ENCODE data around the gene HECTD4.
"Not testable (repeated sequence)": the region's sequence is repeated elsewhere in the genome, so short reads cannot be mapped to it uniquely, and the experiment has no call there.

The HECTD4 gene

DNA sequence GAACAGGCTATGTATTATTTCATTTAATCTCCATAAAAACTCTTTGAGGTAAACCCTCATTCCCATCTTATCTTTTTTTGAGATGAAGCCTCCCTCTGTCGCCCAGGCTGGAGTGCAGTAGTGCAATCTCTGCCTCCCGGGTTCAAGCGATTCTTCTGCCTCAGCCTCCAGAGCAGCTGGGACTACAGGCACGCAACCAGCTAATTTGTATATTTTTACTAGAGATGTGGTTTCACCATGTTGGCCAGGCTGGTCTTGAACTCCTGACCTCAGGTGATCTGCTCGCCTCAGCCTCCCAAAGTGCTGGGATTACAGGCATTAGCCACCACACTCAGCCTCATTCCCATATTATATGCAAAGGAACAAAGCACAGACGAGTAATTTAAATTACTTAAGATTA, 25.5 kb upstream of the HECTD4 start:
- not testable (repeated sequence) for DNase-seq (ENCODE audit: low read depth in 2 of 2)

DNA sequence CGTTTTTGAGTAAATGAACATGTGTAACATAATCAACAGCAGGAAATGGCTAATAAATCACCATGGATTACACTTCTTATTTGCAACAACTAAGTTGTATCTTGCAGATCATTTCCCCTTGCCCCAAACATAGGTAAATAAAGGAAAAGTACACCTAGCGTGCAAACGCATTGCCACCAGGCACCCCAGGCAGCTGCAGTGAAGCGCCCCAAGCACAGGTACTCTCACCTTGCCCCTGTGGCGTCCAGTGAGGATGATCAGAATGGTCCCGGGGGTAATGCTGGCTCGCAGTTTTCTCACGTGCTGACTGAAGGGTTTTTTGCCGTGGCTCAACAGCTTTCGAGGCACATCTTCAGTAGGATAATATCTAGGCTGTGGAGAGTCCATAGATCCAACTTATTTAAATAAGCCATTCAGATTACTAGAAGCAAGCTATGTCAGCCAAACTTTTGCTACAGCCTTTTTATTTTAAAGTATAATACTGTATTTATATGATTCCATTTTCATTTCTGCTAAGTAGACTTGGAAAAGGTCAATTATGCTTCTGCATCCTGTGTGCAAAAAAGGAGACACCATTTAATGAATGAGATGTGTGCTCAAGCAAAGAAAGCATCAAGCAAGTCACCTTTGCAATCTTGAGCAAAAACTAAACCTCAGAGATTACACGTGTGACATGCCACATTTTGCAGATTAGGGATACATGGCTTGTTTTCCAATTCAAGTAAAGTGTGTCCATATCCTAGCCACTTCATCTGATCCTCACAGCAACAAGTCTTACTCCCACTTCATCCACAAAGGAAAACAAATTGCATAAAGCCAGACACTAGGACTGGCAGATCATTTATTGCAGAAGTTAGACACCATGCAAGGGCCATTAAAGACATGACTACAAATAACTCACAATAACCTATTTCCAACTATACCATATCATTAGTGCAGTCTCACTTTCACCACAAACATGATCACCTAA, 24.6 kb upstream of the HECTD4 start:
- no peak for DNase-seq (ENCODE audit: low read depth in 2 of 2)

DNA sequence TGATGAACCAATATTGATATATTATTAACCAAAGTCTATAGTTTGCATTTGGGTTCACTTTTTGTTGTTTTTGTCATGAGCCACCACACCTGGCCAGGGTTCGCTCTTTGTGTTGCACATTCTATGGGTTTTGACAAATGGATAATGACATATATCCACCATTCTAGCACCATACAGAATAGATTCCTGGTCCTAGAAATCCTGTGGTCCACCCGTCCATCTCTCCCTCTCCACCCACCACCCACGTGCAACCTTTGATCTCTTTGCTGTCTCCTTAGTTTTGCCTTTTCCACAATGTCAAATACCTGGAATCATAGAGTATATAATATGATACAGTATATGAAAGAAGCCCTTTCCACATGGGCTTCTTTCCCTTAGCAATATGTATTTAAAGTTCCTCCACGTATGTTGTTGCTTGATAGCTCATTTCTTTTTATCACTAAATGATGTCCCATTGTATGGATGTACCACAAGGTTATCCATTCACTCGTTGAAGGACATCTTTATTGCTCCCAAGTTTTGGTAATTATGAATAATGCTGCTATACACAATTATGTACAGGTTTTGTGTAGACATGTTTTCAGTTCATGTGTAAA, 19.8 kb upstream of the HECTD4 start:
- no peak for DNase-seq (ENCODE audit: low read depth in 2 of 2)

GRCh38 chr12:112401054-112401453, 18.8 kb upstream of the HECTD4 start:
- DNase-seq (ENCODE audit: low read depth in 2 of 2) = no peak

- no peak for DNase-seq (ENCODE audit: low read depth in 2 of 2)
Observed at GRCh38 chr12:112393328-112393727, 11.1 kb upstream of the HECTD4 start.

DNA sequence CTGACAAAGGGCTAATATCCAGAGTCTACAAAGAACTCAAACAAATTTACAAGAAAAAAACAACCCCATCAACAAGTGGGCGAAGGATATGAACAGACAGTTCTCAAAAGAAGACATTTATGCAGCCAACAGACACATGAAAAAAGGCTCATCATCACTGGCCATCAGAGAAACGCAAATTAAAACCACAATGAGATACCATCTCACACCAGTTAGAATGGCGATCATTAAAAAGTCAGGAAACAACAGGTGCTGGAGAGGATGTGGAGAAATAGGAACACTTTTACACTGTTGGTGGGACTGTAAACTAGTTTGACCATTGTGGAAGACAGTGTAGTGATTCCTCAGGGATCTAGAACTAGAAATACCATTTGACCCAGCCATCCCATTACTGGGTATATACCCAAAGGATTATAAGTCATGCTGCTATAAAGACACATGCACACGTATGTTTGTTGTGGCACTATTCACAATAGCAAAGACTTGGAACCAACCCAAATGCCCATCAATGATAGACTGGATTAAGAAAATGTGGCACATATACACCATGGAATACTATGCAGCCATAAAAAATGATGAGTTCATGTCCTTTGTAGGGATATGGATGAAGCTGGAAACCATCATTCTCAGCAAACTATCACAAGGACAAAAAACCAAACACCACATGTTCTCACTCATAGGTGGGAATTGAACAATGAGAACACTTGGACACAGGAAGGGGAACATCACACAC, 7.9 kb upstream of the HECTD4 start:
- DNase-seq (ENCODE audit: low read depth in 2 of 2) = not testable (repeated sequence)

DNA sequence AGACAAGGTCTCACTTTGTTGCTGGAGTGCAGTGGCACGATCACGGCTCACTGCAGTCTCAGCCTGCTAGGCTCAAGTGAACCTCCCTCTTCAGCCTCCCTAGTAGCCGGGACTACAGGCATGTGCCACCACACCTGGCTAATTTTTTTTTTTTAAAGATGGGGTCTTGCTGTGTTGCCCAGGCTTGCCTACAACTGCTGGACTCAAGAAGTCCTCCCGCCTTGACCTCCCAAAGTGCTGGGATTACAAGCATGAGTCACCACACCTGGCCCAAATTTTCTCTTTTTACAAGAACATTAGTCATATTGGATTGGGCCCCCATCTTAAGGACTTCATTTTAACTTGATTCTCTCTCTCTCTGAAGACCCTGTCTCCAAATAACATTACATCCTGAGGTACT, 7.0 kb upstream of the HECTD4 start:
- DNase-seq (ENCODE audit: low read depth in 2 of 2) = no peak

- DNase-seq (ENCODE audit: low read depth in 2 of 2) = no peak
Observed at GRCh38 chr12:112386726-112387125, 4.5 kb upstream of the HECTD4 start.

- DNase-seq (ENCODE audit: low read depth in 2 of 2) = no peak
Observed at GRCh38 chr12:112382866-112383265, 635 bp upstream of the HECTD4 start.

- no peak for DNase-seq (ENCODE audit: low read depth in 2 of 2)
Observed at GRCh38 chr12:112381406-112381882, 787 bp downstream of the HECTD4 start.

- no peak for DNase-seq (ENCODE audit: low read depth in 2 of 2)
Observed at GRCh38 chr12:112380663-112381405, 1.4 kb downstream of the HECTD4 start.

- no peak for DNase-seq (ENCODE audit: low read depth in 2 of 2)
Observed at GRCh38 chr12:112375105-112375504, 7.1 kb downstream of the HECTD4 start.

GRCh38 chr12:112374166-112374740, 8.0 kb downstream of the HECTD4 start:
- no peak for DNase-seq (ENCODE audit: low read depth in 2 of 2)

- no peak for DNase-seq (ENCODE audit: low read depth in 2 of 2)
Observed at GRCh38 chr12:112370868-112371510, 11.2 kb downstream of the HECTD4 start.

DNA sequence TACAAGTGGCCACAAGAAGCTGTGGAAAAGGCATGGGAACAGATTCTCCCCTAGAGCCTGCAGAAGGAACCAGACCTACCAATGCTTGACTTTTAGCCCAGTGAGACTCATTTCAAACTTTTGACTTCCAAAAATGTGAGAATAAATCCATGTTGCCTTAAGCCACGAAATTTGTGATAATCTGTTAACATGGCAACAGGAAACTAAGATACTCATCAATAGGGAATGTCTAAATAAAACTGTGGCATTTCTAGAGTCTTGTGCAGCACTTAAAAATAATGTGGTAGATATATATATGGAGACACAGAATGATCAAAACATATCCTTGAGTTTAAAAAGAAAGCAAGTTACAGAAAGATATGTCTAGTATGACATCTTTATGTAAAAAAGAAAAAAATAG, 12.0 kb downstream of the HECTD4 start:
- DNase-seq (ENCODE audit: low read depth in 2 of 2) = no peak

GRCh38 chr12:112368856-112369255, 13.4 kb downstream of the HECTD4 start:
- no peak for DNase-seq (ENCODE audit: low read depth in 2 of 2)

DNA sequence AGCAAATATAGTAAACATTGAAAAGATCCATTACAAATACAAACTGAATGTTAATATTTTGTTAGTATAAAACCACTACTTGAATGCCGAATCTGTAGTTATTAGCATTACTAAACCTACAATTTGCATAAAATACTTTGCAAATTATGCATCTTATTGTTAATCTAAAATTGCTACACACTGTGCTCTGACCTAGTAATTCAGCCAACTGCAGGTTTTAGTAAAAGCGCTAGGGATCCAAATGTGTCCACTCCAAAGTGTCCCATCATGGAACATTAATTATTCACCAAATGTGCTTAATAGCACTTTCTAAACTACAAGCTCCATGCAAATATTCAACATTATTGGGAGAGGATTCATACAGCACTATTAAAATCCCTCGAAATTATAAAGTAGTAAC, 14.3 kb downstream of the HECTD4 start:
- DNase-seq (ENCODE audit: low read depth in 2 of 2) = no peak

DNA sequence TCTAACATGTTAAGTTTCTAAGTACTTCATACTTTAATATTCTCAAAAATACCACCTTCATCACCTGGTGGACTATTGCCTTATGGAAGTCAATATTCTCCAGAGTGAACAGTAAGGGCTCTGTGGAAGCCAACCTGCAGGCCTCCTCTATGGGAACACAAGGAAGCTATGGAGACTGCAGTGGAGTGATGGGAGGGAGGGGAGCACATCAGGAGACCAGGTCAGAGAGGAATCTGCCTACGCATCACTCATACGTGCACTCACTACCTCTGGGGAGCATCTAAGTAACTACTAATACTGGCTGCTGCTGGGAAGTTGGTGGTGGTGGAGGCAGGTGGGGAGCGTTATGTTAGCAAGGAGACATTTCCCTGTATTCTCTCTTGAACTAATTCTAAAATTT, 19.9 kb downstream of the HECTD4 start:
- no peak for DNase-seq (ENCODE audit: low read depth in 2 of 2)

- no peak for DNase-seq (ENCODE audit: low read depth in 2 of 2)
Observed at GRCh38 chr12:112361271-112361670, 21.0 kb downstream of the HECTD4 start.

DNA sequence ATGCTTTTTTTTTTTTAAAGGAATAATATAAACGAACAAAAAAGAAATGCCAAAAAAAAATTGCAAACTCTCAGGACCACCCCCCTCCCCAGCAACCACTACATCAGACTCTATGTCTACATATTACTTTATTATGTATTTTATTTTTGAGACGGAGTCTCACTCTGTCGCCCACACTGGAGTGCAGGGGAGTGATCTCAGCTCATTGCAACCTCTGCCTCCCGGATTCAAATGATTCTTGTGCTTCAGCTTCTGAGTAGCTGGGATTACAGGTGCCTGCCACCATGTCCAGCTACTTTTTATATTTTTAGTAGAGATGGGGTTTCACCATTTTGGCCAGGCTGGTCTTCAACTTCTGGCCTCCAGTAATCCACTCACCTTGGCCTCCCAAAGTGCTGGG, 22.9 kb downstream of the HECTD4 start:
- DNase-seq (ENCODE audit: low read depth in 2 of 2) = no peak

GRCh38 chr12:112357214-112357613, 25.0 kb downstream of the HECTD4 start:
- DNase-seq (ENCODE audit: low read depth in 2 of 2) = no peak

Measured in stimulated activated CD4-positive, alpha-beta T cell treated with anti-CD3 and anti-CD28 coated beads, Interleukin-1b, Interleukin-23, amount 100 ng/mL, for 1 hour (primary cell).